Esophagus muscularis mucosa (tissue), 4 donors: ENCODE measurements around the gene HAUS8.
"Not testable (repeated sequence)": the region's sequence is repeated elsewhere in the genome, so short reads cannot be mapped to it uniquely, and the experiment has no call there.

Experiments
- CTCF ChIP-seq, 3 experiments: fragments of 200-600 bp in 2 of 3; fragments of 450-650 bp in 1 of 3; sonication (generic) in 2 of 3; IDR thresholded peaks; one replicate each; pipeline ENCODE4 v1.5.1; 2017 to 2019; ENCODE audit warnings: antibody characterized with exemption in 3 of 3, mild to moderate bottlenecking in 2 of 3, moderate library complexity in 1 of 3
- EP300 ChIP-seq: sonication (generic); formaldehyde crosslinking; IDR thresholded peaks from one replicate; pipeline ENCODE4 v1.6.1; 2017; ENCODE audit warnings: antibody characterized with exemption
- POLR2A ChIP-seq: fragments of 450-650 bp; IDR thresholded peaks from one replicate; pipeline ENCODE4 v1.6.1; 2017; ENCODE audit warnings: antibody characterized with exemption, moderate library complexity, mild to moderate bottlenecking, low read depth
- POLR2AphosphoS5 ChIP-seq, 2 donors: sonication (generic); formaldehyde crosslinking; IDR thresholded peaks; one replicate each; pipeline ENCODE4 v1.6.1; 2017; ENCODE audit warnings: antibody characterized with exemption in 2 of 2

GRCh38 chr19:17014212-17014861 lies 60.9 kb downstream of the HAUS8 start:
- not testable (repeated sequence) for TF ChIP-seq CTCF (IDR thresholded peaks at IDR 0.05); POLR2AphosphoS5 (IDR thresholded peaks at IDR 0.05); POLR2A; EP300
